K562 (cell line): ENCODE data around the gene TRIAP1. TPM values are rescaled to one million over a fixed set of nuclear protein-coding genes. Genes with fewer than 3 reads are reported as not detected.
A peak's percentile ranks its signal among the peaks of the same experiment; 100 is the strongest.

Experiments
- ATAC-seq: fragments of 200-7000 bp; cut with Tn5 transposase; 3 replicates; pipeline ENCODE4 v1.9.1; 2020; ENCODE audit warnings: moderate library complexity
- BruUV-seq: library from RNA; stranded (reverse); fragments of 400-500 nt; replicated peaks from 2 replicates; lab custom pipeline; 2021; lab: Mats Ljungman, UMichigan
- CTCF ChIA-PET: fragments of 300-600 bp; formaldehyde crosslinking; extraction: SDS; loops from one replicate; lab custom pipeline; 2021; ENCODE audit warnings: low intra/inter-chr PET ratio; lab: Yijun Ruan, JAX
- POLR2A ChIA-PET: fragments of 300-600, 350-650 bp; sonication (Branson Sonifier 250); formaldehyde crosslinking; extraction: SDS; loops from one replicate; lab custom pipeline; 2021; ENCODE audit warnings: antibody characterized with exemption, inconsistent platforms; lab: Yijun Ruan, JAX
- DNase-seq, 4 experiments: peaks; one replicate each; pipeline versions ENCODE4 v3.0.0 to v3.0.0-alpha.2; 2011 to 2018; ENCODE audit warnings: low spot score in 3 of 4, mixed read lengths in 3 of 4; ENCODE audit errors: extremely low read depth in 1 of 4
- FAIRE-seq: peaks from 2 replicates; lab custom pipeline; 2011; peaks lifted over from hg19 to GRCh38; lab: Jason Lieb, UNC
- H2AFZ ChIP-seq: 2 replicates; pipeline ENCODE4 v1.6.0; 2011; ENCODE audit warnings: low read depth, low read length, control low read depth, inconsistent platforms
- H3K27ac ChIP-seq: fragments of 200-600 bp; 3 replicates; pipeline ENCODE4 v1.8.0; 2011; ENCODE audit warnings: low read depth, mild to moderate bottlenecking, control low read depth, inconsistent platforms, low read length, moderate library complexity, mixed read lengths; ENCODE audit errors: extremely low read depth
- H3K27me3 ChIP-seq, 2 experiments: fragments of 300-600 bp in 1 of 2; 2 replicates in 1 of 2; 3 replicates in 1 of 2; pipeline versions ENCODE4 v1.6.0 to v1.8.0; 2011; ENCODE audit warnings: inconsistent platforms in 2 of 2, low read length in 2 of 2, mild to moderate bottlenecking in 1 of 2, mixed read lengths in 1 of 2, moderate library complexity in 1 of 2; ENCODE audit not compliant: control insufficient read depth in 2 of 2, insufficient read depth in 2 of 2
- H3K36me3 ChIP-seq: fragments of 300-600 bp; 3 replicates; pipeline ENCODE4 v1.8.0; 2011; ENCODE audit warnings: mild to moderate bottlenecking, low read length, inconsistent platforms; ENCODE audit not compliant: control insufficient read depth, insufficient read depth
- H3K4me1 ChIP-seq, 2 experiments: fragments of 200-600 bp in 1 of 2; replicated peaks in 1 of 2; 2 replicates in 1 of 2; 3 replicates in 1 of 2; pipeline versions ENCODE4 v1.5.1 to v1.8.0; 2011; ENCODE audit warnings: inconsistent platforms in 2 of 2, low read length in 2 of 2, mild to moderate bottlenecking in 1 of 2, mixed read lengths in 1 of 2, moderate library complexity in 1 of 2; ENCODE audit not compliant: control insufficient read depth in 2 of 2, insufficient read depth in 2 of 2
- H3K4me2 ChIP-seq: 2 replicates; pipeline ENCODE4 v1.6.1; 2011; ENCODE audit warnings: low read length, control low read depth, inconsistent platforms, mixed read lengths; ENCODE audit not compliant: insufficient read depth
- H3K4me3 ChIP-seq: fragments of 200-600 bp; sonication (generic), shearing (Covaris generic); 2 replicates; pipeline ENCODE4 v1.5.1; 2016; ENCODE audit warnings: control low read depth, inconsistent platforms
- H3K79me2 ChIP-seq: fragments of 200-600 bp; 3 replicates; pipeline ENCODE4 v1.8.0; 2011; ENCODE audit warnings: low read length, inconsistent platforms; ENCODE audit not compliant: control insufficient read depth, insufficient read depth
- H3K9ac ChIP-seq, 2 experiments: 2 replicates each; pipeline versions ENCODE4 v1.6.0 to v1.6.1; 2011; ENCODE audit warnings: low read depth in 2 of 2, low read length in 2 of 2, control low read depth in 1 of 2, inconsistent platforms in 1 of 2, mild to moderate bottlenecking in 1 of 2, mixed read lengths in 1 of 2; ENCODE audit not compliant: insufficient read depth in 1 of 2
- H3K9me1 ChIP-seq: one replicate; pipeline ENCODE4 v1.6.0; 2011; ENCODE audit warnings: inconsistent platforms, mild to moderate bottlenecking, low read length, moderate library complexity; ENCODE audit not compliant: control insufficient read depth, insufficient read depth
- H3K9me3 ChIP-seq: replicated peaks from 2 replicates; pipeline ENCODE4 v1.5.1; 2011; ENCODE audit warnings: low read depth, low read length, inconsistent platforms; ENCODE audit not compliant: control insufficient read depth, insufficient read depth
- H4K20me1 ChIP-seq: replicated peaks from 2 replicates; pipeline ENCODE4 v1.6.1; 2011; ENCODE audit warnings: low read length, inconsistent platforms, mixed read lengths; ENCODE audit not compliant: control insufficient read depth, insufficient read depth
- ARHGAP35 ChIP-seq: fragments of 450-650 bp; IDR thresholded peaks from 2 replicates; pipeline ENCODE4 v1.6.1; 2018; ENCODE audit not compliant: partially characterized antibody
- BHLHE40 ChIP-seq: IDR thresholded peaks from 2 replicates; pipeline ENCODE4 v1.6.1; 2011; ENCODE audit warnings: low read length, improper control_type of control experiment
- FOXM1 ChIP-seq, 2 experiments: fragments of 450-650 bp in 1 of 2; sonication (generic) in 1 of 2; formaldehyde crosslinking in 1 of 2; IDR thresholded peaks; 2 replicates each; pipeline versions ENCODE4 v1.6.1 to v1.9.0; 2017 to 2022; ENCODE audit warnings: low read depth in 2 of 2, mild to moderate bottlenecking in 2 of 2, missing genetic modification reagents in 1 of 2, moderate library complexity in 1 of 2
- KHSRP ChIP-seq: fragments of 450-650 bp; IDR thresholded peaks from 2 replicates; pipeline ENCODE4 v1.6.1; 2017
- NFE2 ChIP-seq: IDR thresholded peaks from 2 replicates; pipeline ENCODE4 v1.6.1; 2014; ENCODE audit warnings: antibody characterized with exemption, low read depth
- NONO ChIP-seq, 2 experiments: fragments of 200-400 bp in 1 of 2; fragments of 450-650 bp in 1 of 2; formaldehyde crosslinking in 1 of 2; IDR thresholded peaks; 2 replicates each; pipeline ENCODE4 v1.6.1; 2017; ENCODE audit warnings: low read depth in 2 of 2, mild to moderate bottlenecking in 2 of 2, moderate library complexity in 2 of 2, low read length in 1 of 2
- PHF21A ChIP-seq: fragments of 450-650 bp; IDR thresholded peaks from 2 replicates; pipeline ENCODE4 v1.6.1; 2017; ENCODE audit warnings: low read depth, borderline replicate concordance
- RBM25 ChIP-seq: fragments of 200-400 bp; formaldehyde crosslinking; IDR thresholded peaks from 2 replicates; pipeline ENCODE4 v1.6.1; 2018; ENCODE audit warnings: low read length, low read depth, moderate library complexity; ENCODE audit not compliant: severe bottlenecking
- RCOR1 ChIP-seq, 2 experiments: IDR thresholded peaks; 2 replicates each; pipeline ENCODE4 v1.6.1; 2012; ENCODE audit warnings: low read depth in 2 of 2, low read length in 2 of 2, borderline replicate concordance in 1 of 2, improper control_type of control experiment in 1 of 2
- SMARCC2 ChIP-seq: fragments of 450-650 bp; IDR thresholded peaks from 2 replicates; pipeline ENCODE4 v1.6.1; 2017; ENCODE audit warnings: antibody characterized with exemption, moderate library complexity, mild to moderate bottlenecking, low read depth
- ZNF175 ChIP-seq: fragments of 200-800 bp; sonication (Bioruptor generic); IDR thresholded peaks from 2 replicates; pipeline ENCODE4 v1.6.1; 2016; ENCODE audit warnings: low read depth, mild to moderate bottlenecking, missing genetic modification characterization, missing compliant biosample characterization
- WGBS: fragments of 100-300 bp; shearing (Covaris generic); methylation state at CpG from one replicate; pipeline ENCODE4 v1.1.6; 2016; ENCODE audit warnings: low coverage, mixed read lengths; ENCODE audit not compliant: insufficient coverage; ENCODE audit errors: missing lambda C conversion rate; 5-methylcytosine and 5-hydroxymethylcytosine counted together
- in situ Hi-C: fragments of 300-500 bp; cut with MboI; formaldehyde crosslinking; loops from 4 replicates; pipeline ENCODE4 v1.15.0; 2018; ENCODE audit warnings: inconsistent platforms, mixed read lengths
- intact Hi-C: fragments of 100-400 bp; cut with micrococcal nuclease; formaldehyde crosslinking; loops from 2 replicates; pipeline ENCODE4 v1.14.2; 2022
- polyA plus RNA-seq, 8 experiments: library from polyadenylated mRNA; depleted of rRNA in 4 of 8; stranded (reverse) in 5 of 8; unstranded in 3 of 8; fragments of >200 nt; fragmentation: Nextera tagmentation in 2 of 8; fragmentation: Illumina TruSeq in 1 of 8; extraction: Ambion mirVana in 2 of 8; extraction: Trizol in 1 of 8; gene quantifications; 2 replicates each; pipeline versions ENCODE4 v1.2.1 to v1.2.3, GENCODE V29; 2011 to 2014; ENCODE audit warnings: inconsistent platforms in 1 of 8, missing spikeins in 1 of 8
- total RNA-seq, 7 experiments: library from RNA; depleted of rRNA in 6 of 7; stranded (reverse); fragments of >200 nt in 6 of 7; fragmentation: Illumina TruSeq in 2 of 7; extraction: Trizol in 2 of 7; gene quantifications; 2 replicates each; pipeline versions ENCODE4 v1.2.1 to v1.2.3, GENCODE V29; 2011 to 2021; ENCODE audit warnings: low replicate concordance in 1 of 7

The TRIAP1 gene
- total and polyA plus RNA-seq, 9 of the 15 experiments (the other 6 are each of a cell fraction or from before 2014, with no cell fraction given) = 37.3 to 354 (median 65.4) TPM

DNA sequence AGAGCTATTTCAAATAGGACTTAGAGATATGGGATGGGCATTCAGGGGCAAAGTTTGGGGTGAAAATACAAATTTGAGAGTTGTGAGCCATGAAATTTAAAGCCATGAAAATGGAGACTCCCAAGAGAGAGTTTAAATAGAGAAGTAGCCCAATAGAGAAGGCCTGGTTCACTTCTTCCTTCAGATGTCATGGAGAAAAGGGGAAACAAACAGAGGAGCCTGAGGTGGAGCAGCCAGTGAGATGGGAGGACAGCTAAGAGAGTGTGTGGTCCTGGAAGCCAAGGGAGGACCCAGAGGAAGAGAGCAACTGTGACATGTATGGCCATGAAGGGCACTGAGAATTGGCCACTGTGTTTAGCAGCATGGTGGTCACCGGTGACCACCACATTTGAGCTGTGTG lies 37.4 kb upstream of the TRIAP1 start:
- H3K4me1 ChIP-seq = peaks cover 30 to 41% of the 10 kb centered on the region in 2 experiments
- no peak for ATAC-seq
- no peaks in the 10 kb centered on the region; a peak in 1 of 5 replicates for H3K27me3 ChIP-seq
- H3K9me3 ChIP-seq = no peaks in the 10 kb centered on the region
- H3K79me2 ChIP-seq = peaks cover 19% of the 10 kb centered on the region; the same call in 2 of the 3 replicates
- H4K20me1 ChIP-seq = no peaks in the 10 kb centered on the region
- CTCF ChIA-PET = no interaction called here
- H3K9me1 ChIP-seq = peaks cover 5% of the 10 kb centered on the region
- H2AFZ ChIP-seq = no peak overlapping the region
- TF ChIP-seq PHF21A (no peak), RCOR1 (IDR thresholded peaks at IDR 0.05; ENCODE audit: borderline replicate concordance in 1 of 2, low read depth in 2 of 2, low read length in 2 of 2) (no peak), SMARCC2 (no peak), NONO (IDR thresholded peaks at IDR 0.05; ENCODE audit: low read depth in 2 of 2, low read length in 1 of 2) (no peak), ZNF175 (CRISPR knock-in tag) (no peak), KHSRP (no peak), FOXM1 (IDR thresholded peaks at IDR 0.05; ENCODE audit: low read depth) (no peak), FOXM1 (CRISPR knock-in tag; IDR thresholded peaks at IDR 0.05; ENCODE audit: low read depth) (no peak), ARHGAP35 (no peak), BHLHE40 (no peak), RBM25 (no peak), NFE2 (no peak)
- TF ChIP-seq, all 486 proteins: peak for 0
- no peak overlapping the region for H3K4me2 ChIP-seq
- peaks cover 15% of the 10 kb centered on the region; the same call in 2 of the 3 replicates for H3K36me3 ChIP-seq
- H3K9ac ChIP-seq = peak overlapping the region in 1 of 2 experiments; percentile 32; a peak in 1 of 4 replicates
- no peak overlapping the region for H3K4me3 ChIP-seq
- 56% methylated on average over 1 of the region's 1 CpG for WGBS
- intact Hi-C loops = no loop called here
- DNase-seq (no peak), FAIRE-seq (no peak)
- POLR2A ChIA-PET = interaction anchor here (0.6 to 2.8 kb wide), 8 partner anchors 8 to 435 kb away, joined by 3 to 13 read pairs (median 3); partner anchors contain the start of gene RNU4-2
- 0 out of 3 replicates have a peak overlapping the region, but pooled peaks have one; percentile 25 for H3K27ac ChIP-seq
- in situ Hi-C loops = no loop called here
- no TSS peak for BruUV-seq
